Hepatocyte (in vitro differentiated cells): ENCODE data around the gene CARD19. TPM values are rescaled to one million over a fixed set of nuclear protein-coding genes. Genes with fewer than 3 reads are reported as not detected.

Experiments
- DNase-seq: peaks from one replicate; pipeline ENCODE4 v3.0.0-alpha.2; 2016; ENCODE audit warnings: low spot score
- H2AFZ ChIP-seq: fragments of 200-600 bp; sonication (generic); 2 replicates; pipeline ENCODE4 v1.6.0; 2016; ENCODE audit warnings: antibody characterized with exemption, mild to moderate bottlenecking
- H3K27ac ChIP-seq: fragments of 200-600 bp; sonication (generic); 2 replicates; pipeline ENCODE4 v1.5.1; 2016; ENCODE audit warnings: mild to moderate bottlenecking
- H3K27me3 ChIP-seq: fragments of 200-600 bp; sonication (generic); 2 replicates; pipeline ENCODE4 v1.6.1; 2016
- H3K36me3 ChIP-seq: fragments of 200-600 bp; sonication (generic); replicated peaks from 2 replicates; pipeline ENCODE4 v1.5.1; 2016; ENCODE audit warnings: low read depth; ENCODE audit not compliant: insufficient read depth
- H3K4me1 ChIP-seq: fragments of 200-600 bp; sonication (generic); 2 replicates; pipeline ENCODE4 v1.5.1; 2016; ENCODE audit warnings: mild to moderate bottlenecking, moderate library complexity; ENCODE audit not compliant: insufficient read depth
- H3K4me2 ChIP-seq: fragments of 200-600 bp; sonication (generic); 2 replicates; pipeline ENCODE4 v1.6.0; 2016
- H3K4me3 ChIP-seq: fragments of 200-600 bp; sonication (generic); 2 replicates; pipeline ENCODE4 v1.5.1; 2016; ENCODE audit warnings: mild to moderate bottlenecking
- H3K79me2 ChIP-seq: fragments of 200-600 bp; sonication (generic); 2 replicates; pipeline ENCODE4 v1.6.0; 2017; ENCODE audit warnings: mild to moderate bottlenecking
- H3K9me2 ChIP-seq: fragments of 200-600 bp; sonication (generic); replicated peaks from 2 replicates; pipeline ENCODE4 v1.6.0; 2017; ENCODE audit warnings: mild to moderate bottlenecking; ENCODE audit not compliant: insufficient read depth
- H3K9me3 ChIP-seq: fragments of 200-600 bp; sonication (generic); 2 replicates; pipeline ENCODE4 v1.5.1; 2016; ENCODE audit warnings: low read depth, mild to moderate bottlenecking
- H4K20me1 ChIP-seq: fragments of 200-600 bp; sonication (generic); 2 replicates; pipeline ENCODE4 v1.6.0; 2016; ENCODE audit warnings: mild to moderate bottlenecking; ENCODE audit not compliant: insufficient read depth, poor library complexity, severe bottlenecking
- EZH2 ChIP-seq: fragments of 200-600 bp; sonication (generic); IDR thresholded peaks from 2 replicates; pipeline ENCODE4 v1.6.1; 2016; ENCODE audit warnings: antibody characterized with exemption, mild to moderate bottlenecking, borderline replicate concordance
- EZH2phosphoT487 ChIP-seq: fragments of 200-600 bp; sonication (generic); IDR thresholded peaks from one replicate; pipeline ENCODE4 v1.6.1; 2018; ENCODE audit warnings: antibody characterized with exemption, mild to moderate bottlenecking, low read depth, moderate library complexity; ENCODE audit not compliant: unreplicated experiment, severe bottlenecking
- WGBS: methylation state at CpG from one replicate; pipeline ENCODE4 v1.1.6; 2016; ENCODE audit warnings: low lambda C conversion rate; ENCODE audit errors: missing lambda C conversion rate; 5-methylcytosine and 5-hydroxymethylcytosine counted together
- polyA plus RNA-seq: library from polyadenylated mRNA; unstranded; fragments of >200 nt; fragmentation: Nextera tagmentation; extraction: Ambion mirVana; gene quantifications from 2 replicates; pipeline ENCODE4 v1.2.1, GENCODE V29; 2016
- total RNA-seq: library from RNA; depleted of rRNA; stranded (reverse); fragments of >200 nt; gene quantifications from 2 replicates; pipeline ENCODE4 v1.2.3, GENCODE V29; 2014
- TF ChIP-seq, protein P1 (sequence below): fragments of 200-600 bp; sonication (generic); IDR thresholded peaks from 2 replicates; pipeline ENCODE4 v1.5.1; 2016; ENCODE audit warnings: antibody characterized with exemption, mild to moderate bottlenecking; ENCODE audit not compliant: poor library complexity

Gene CARD19
- total and polyA plus RNA-seq, 2 experiments from 2014 or later: 51.3 to 72.1 TPM

DNA sequence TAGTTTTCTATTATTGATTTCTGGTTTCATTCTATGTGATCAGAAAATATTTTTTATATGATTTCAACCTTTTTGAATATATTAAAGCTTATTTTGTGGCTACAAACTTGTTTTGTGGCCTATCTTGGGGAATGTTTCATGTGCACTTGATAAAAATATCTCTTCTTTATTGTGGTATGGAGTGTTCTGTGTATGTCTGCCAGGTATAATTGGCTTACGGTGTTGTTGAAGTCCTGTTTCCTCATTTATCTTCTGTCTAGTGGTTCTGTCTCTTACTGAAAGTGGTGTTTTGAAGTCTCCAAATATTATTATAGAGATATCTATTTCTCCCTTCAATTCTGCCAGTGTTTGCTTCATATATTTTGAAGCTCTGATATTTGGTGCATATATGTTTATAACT is 9.6 kb downstream of the CARD19 start:
- H2AFZ ChIP-seq: no peak overlapping the region
- DNase-seq: no peak
- H3K79me2 ChIP-seq: peaks cover 66% of the 10 kb centered on the region
- H3K4me3 ChIP-seq: no peak overlapping the region
- TF ChIP-seq, protein P1, sequence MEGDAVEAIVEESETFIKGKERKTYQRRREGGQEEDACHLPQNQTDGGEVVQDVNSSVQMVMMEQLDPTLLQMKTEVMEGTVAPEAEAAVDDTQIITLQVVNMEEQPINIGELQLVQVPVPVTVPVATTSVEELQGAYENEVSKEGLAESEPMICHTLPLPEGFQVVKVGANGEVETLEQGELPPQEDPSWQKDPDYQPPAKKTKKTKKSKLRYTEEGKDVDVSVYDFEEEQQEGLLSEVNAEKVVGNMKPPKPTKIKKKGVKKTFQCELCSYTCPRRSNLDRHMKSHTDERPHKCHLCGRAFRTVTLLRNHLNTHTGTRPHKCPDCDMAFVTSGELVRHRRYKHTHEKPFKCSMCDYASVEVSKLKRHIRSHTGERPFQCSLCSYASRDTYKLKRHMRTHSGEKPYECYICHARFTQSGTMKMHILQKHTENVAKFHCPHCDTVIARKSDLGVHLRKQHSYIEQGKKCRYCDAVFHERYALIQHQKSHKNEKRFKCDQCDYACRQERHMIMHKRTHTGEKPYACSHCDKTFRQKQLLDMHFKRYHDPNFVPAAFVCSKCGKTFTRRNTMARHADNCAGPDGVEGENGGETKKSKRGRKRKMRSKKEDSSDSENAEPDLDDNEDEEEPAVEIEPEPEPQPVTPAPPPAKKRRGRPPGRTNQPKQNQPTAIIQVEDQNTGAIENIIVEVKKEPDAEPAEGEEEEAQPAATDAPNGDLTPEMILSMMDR: no peak
- no peaks in the 10 kb centered on the region for H3K9me2 ChIP-seq
- no peaks in the 10 kb centered on the region for H3K36me3 ChIP-seq
- H3K27me3 ChIP-seq: no peaks in the 10 kb centered on the region
- WGBS: 100% methylated on average over 1 of the region's 1 CpG
- no peaks in the 10 kb centered on the region for H3K4me1 ChIP-seq
- H3K9me3 ChIP-seq: no peaks in the 10 kb centered on the region
- peaks cover 4% of the 10 kb centered on the region for H4K20me1 ChIP-seq
- H3K27ac ChIP-seq: no peak overlapping the region
- no peak overlapping the region for H3K4me2 ChIP-seq

DNA sequence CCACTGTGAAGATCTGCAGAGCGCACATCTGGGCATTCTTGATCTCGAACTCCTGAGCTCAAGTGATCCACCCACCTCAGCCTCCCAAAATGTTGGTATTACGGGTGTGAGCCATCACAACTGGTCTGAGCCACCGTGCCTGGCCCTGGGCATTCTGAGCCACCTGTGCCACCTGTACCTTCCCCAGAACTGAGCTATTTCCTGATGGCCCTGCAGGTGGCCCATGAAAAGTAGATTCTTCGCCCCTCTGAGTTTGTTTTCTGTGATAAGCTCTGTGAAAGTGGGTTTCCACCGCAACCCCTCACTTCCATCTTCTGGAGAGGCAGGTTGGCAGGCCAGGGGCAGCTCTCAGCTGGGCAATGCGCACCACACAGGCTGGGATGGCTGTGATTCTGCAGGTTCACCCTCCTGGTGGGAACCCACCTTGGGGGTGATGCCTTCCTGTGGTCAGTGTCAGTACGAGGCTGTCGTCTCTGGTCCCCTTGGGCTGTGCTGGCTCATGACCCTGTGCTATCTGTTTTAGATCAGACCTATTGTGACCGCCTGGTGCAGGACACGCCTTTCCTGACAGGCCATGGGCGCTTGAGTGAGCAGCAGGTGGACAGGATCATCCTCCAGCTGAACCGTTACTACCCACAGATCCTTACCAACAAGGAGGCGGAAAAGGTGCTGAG is 11.3 kb downstream of the CARD19 start:
- H3K9me2 ChIP-seq: no peaks in the 10 kb centered on the region
- H3K4me1 ChIP-seq: no peaks in the 10 kb centered on the region
- no peak overlapping the region for H3K4me2 ChIP-seq
- H3K4me3 ChIP-seq: no peak overlapping the region
- H3K9me3 ChIP-seq: no peaks in the 10 kb centered on the region
- H2AFZ ChIP-seq: no peak overlapping the region
- H4K20me1 ChIP-seq: peaks cover 4% of the 10 kb centered on the region
- no peak for DNase-seq
- H3K36me3 ChIP-seq: no peaks in the 10 kb centered on the region
- H3K27me3 ChIP-seq: no peaks in the 10 kb centered on the region
- TF ChIP-seq, protein P1: no peak
- TF ChIP-seq EZH2phosphoT487 (no peak), EZH2 (no peak)
- peaks cover 51% of the 10 kb centered on the region for H3K79me2 ChIP-seq
- WGBS: 86% methylated on average over 14 of the region's 14 CpGs
- no peak overlapping the region for H3K27ac ChIP-seq

GRCh38 chr9:93107825-93108161 is 11.8 kb downstream of the CARD19 start:
- Histone ChIP-seq H3K9me3 (no peaks in the 10 kb centered on the region), H3K36me3 (no peaks in the 10 kb centered on the region), H3K9me2 (no peaks in the 10 kb centered on the region), H2AFZ (no peak overlapping the region), H3K4me3 (no peak overlapping the region), H3K4me2 (no peak overlapping the region), H3K79me2 (peaks cover 46% of the 10 kb centered on the region), H3K4me1 (no peaks in the 10 kb centered on the region), H3K27ac (no peak overlapping the region), H3K27me3 (no peaks in the 10 kb centered on the region), H4K20me1 (peaks cover 4% of the 10 kb centered on the region)
- DNase-seq: no peak
- 93% methylated on average over 6 of the region's 6 CpGs for WGBS
- TF ChIP-seq EZH2phosphoT487: no peak
- TF ChIP-seq EZH2: no peak
- TF ChIP-seq, protein P1: no peak
